Effector memory CD4-positive, alpha-beta T cell (primary cell): Measurements from ENCODE around the gene HOXD11.

Source experiments
- DNase-seq, 3 donors: peaks; one replicate each; pipeline ENCODE4 v3.0.0-alpha.2; 2020
- H3K27ac ChIP-seq: 2 replicates; pipeline ENCODE4 v1.7.0; 2013; ENCODE audit warnings: mild to moderate bottlenecking, low read length, moderate library complexity; ENCODE audit not compliant: insufficient read depth, poor library complexity, severe bottlenecking
- H3K27me3 ChIP-seq: replicated peaks from 2 replicates; pipeline ENCODE4 v1.7.0; 2013; ENCODE audit warnings: mild to moderate bottlenecking, low read length; ENCODE audit not compliant: insufficient read depth, control insufficient read depth, poor library complexity, severe bottlenecking
- H3K36me3 ChIP-seq: 2 replicates; pipeline ENCODE4 v1.7.0; 2013; ENCODE audit warnings: mild to moderate bottlenecking, low read length, moderate library complexity; ENCODE audit not compliant: control insufficient read depth, insufficient read depth
- H3K4me1 ChIP-seq: 2 replicates; pipeline ENCODE4 v1.7.0; 2013; ENCODE audit warnings: low read length, mild to moderate bottlenecking; ENCODE audit not compliant: control insufficient read depth, insufficient read depth, poor library complexity, severe bottlenecking
- H3K4me3 ChIP-seq: 2 replicates; pipeline ENCODE4 v1.7.0; 2013; ENCODE audit warnings: low read length, low read depth, mild to moderate bottlenecking; ENCODE audit not compliant: insufficient read depth, poor library complexity, severe bottlenecking
- H3K9me3 ChIP-seq: 2 replicates; pipeline ENCODE4 v1.7.0; 2013; ENCODE audit warnings: mild to moderate bottlenecking, low read length, moderate library complexity; ENCODE audit not compliant: control insufficient read depth

Gene HOXD11

GRCh38 chr2:176122683-176123410 lies 15.8 kb downstream of the HOXD11 start, which contains the start of gene HOXD9:
TSS of gene HOXD9 (plus strand) at chr2:176122719. CDS start at chr2:176122769, 50 bp downstream.
- Histone ChIP-seq H3K27me3 (peaks cover 92% of the 10 kb centered on the region), H3K4me1 (peaks cover 17% of the 10 kb centered on the region), H3K27ac (no peak within 1 kb of the TSS), H3K36me3 (no peaks in the 10 kb centered on the region), H3K4me3 (peak within 1 kb of the TSS; percentile 16), H3K9me3 (no peaks in the 10 kb centered on the region)
- no peak for DNase-seq

- no peak for DNase-seq
- no peaks in the 10 kb centered on the region for H3K36me3 ChIP-seq
- H3K4me3 ChIP-seq: no peak overlapping the region
- peaks cover 17% of the 10 kb centered on the region for H3K4me1 ChIP-seq
- no peaks in the 10 kb centered on the region for H3K9me3 ChIP-seq
- no peak overlapping the region for H3K27ac ChIP-seq
- peaks cover 92% of the 10 kb centered on the region for H3K27me3 ChIP-seq
These were observed 16.5 kb downstream of the HOXD11 start for GRCh38 chr2:176123411-176124109.

GRCh38 chr2:176124110-176124946 lies 17.2 kb downstream of the HOXD11 start:
- no peak for DNase-seq
- Histone ChIP-seq H3K27me3 (peaks cover 95% of the 10 kb centered on the region), H3K9me3 (no peaks in the 10 kb centered on the region), H3K4me3 (no peak overlapping the region), H3K36me3 (no peaks in the 10 kb centered on the region), H3K27ac (no peak overlapping the region), H3K4me1 (peaks cover 21% of the 10 kb centered on the region)

GRCh38 chr2:176124947-176125771 lies 18.1 kb downstream of the HOXD11 start:
- Histone ChIP-seq H3K27me3 (peaks cover 93% of the 10 kb centered on the region), H3K4me1 (peaks cover 27% of the 10 kb centered on the region), H3K27ac (no peak overlapping the region), H3K36me3 (no peaks in the 10 kb centered on the region), H3K4me3 (no peak overlapping the region), H3K9me3 (no peaks in the 10 kb centered on the region)
- DNase-seq: no peak

GRCh38 chr2:176125772-176126054 lies 18.6 kb downstream of the HOXD11 start:
- Histone ChIP-seq H3K36me3 (no peaks in the 10 kb centered on the region), H3K27me3 (peaks cover 93% of the 10 kb centered on the region), H3K4me3 (no peak overlapping the region), H3K4me1 (peaks cover 33% of the 10 kb centered on the region), H3K27ac (no peak overlapping the region), H3K9me3 (no peaks in the 10 kb centered on the region)
- no peak for DNase-seq

GRCh38 chr2:176126929-176127773 lies 20.1 kb downstream of the HOXD11 start:
- H3K9me3 ChIP-seq: no peaks in the 10 kb centered on the region
- peak; percentile 23 to 60 (median 48) for DNase-seq
- H3K27me3 ChIP-seq: peaks cover 92% of the 10 kb centered on the region
- no peak overlapping the region for H3K27ac ChIP-seq
- no peaks in the 10 kb centered on the region for H3K36me3 ChIP-seq
- no peak overlapping the region for H3K4me3 ChIP-seq
- H3K4me1 ChIP-seq: peaks cover 32% of the 10 kb centered on the region

- H3K4me3 ChIP-seq: no peak overlapping the region
- peaks cover 93% of the 10 kb centered on the region for H3K27me3 ChIP-seq
- H3K4me1 ChIP-seq: peaks cover 27% of the 10 kb centered on the region
- DNase-seq: no peak
- no peak overlapping the region for H3K27ac ChIP-seq
- H3K9me3 ChIP-seq: no peaks in the 10 kb centered on the region
- no peaks in the 10 kb centered on the region for H3K36me3 ChIP-seq
These were observed 20.6 kb downstream of the HOXD11 start for GRCh38 chr2:176127774-176128072.

- Histone ChIP-seq H3K27me3 (peaks cover 93% of the 10 kb centered on the region), H3K27ac (no peak overlapping the region), H3K4me3 (no peak overlapping the region), H3K36me3 (no peaks in the 10 kb centered on the region), H3K4me1 (peaks cover 20% of the 10 kb centered on the region), H3K9me3 (no peaks in the 10 kb centered on the region)
- no peak for DNase-seq
These were observed 21.3 kb downstream of the HOXD11 start for GRCh38 chr2:176128172-176128981.
